Measurements from ENCODE around the gene GABPA. TPM values are rescaled to one million over a fixed set of nuclear protein-coding genes. Genes with fewer than 3 reads are reported as not detected.

The GABPA gene
- total and polyA plus RNA-seq, 2 of the 13 experiments (the other 11 are each of a cell fraction or from before 2014, with no cell fraction given), result 7.4 to 13.2 TPM

DNA sequence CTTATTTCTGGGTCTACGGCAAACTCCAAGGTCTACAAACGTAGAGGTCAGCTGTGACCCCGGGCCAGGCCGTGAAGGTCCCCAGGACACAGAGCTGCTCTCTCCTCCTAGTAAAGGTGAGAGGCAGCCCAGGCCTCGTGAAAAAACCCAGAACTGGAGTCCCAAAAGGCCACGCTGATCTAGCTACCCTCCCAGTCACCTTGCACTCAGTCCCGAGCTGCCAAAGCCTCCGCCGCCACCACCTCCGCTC lies 193 bp upstream of the GABPA start (continued):
- TF ChIP-seq CREM (IDR thresholded peaks at IDR 0.05) (no peak), CREM (CRISPR knock-in tag; IDR thresholded peaks at IDR 0.05) (no peak), ZNF589 (CRISPR knock-in tag; conservative IDR thresholded peaks at IDR 0.05) (0 out of 2 replicates have a peak, but pooled peaks have one; percentile 5), EED (CRISPR knock-in tag; IDR thresholded peaks at IDR 0.05) (peak; percentile 10; the same call in 1 of the 2 replicates), ARHGAP35 (CRISPR knock-in tag; IDR thresholded peaks at IDR 0.05; ENCODE audit: borderline replicate concordance) (0 out of 2 replicates have a peak, but pooled peaks have one; percentile 32), BORCS8-MEF2B (CRISPR knock-in tag; IDR thresholded peaks at IDR 0.05) (0 out of 2 replicates have a peak, but pooled peaks have one; percentile 9), NR1H2 (CRISPR knock-in tag; IDR thresholded peaks at IDR 0.05; ENCODE audit: borderline replicate concordance, low read depth) (no peak), ZNF891 (CRISPR knock-in tag; IDR thresholded peaks at IDR 0.05) (0 out of 2 replicates have a peak, but pooled peaks have one; percentile 28), ZNF709 (CRISPR knock-in tag; IDR thresholded peaks at IDR 0.05) (peak; percentile 36; the same call in 1 of the 2 replicates), ATF7-NPFF (CRISPR knock-in tag; IDR thresholded peaks at IDR 0.05; ENCODE audit: low read depth) (0 out of 2 replicates have a peak, but pooled peaks have one; percentile 60), FOSL2 (CRISPR knock-in tag; IDR thresholded peaks at IDR 0.05) (no peak), SYNCRIP (IDR thresholded peaks at IDR 0.05; ENCODE audit: insufficient read depth, low read depth, low read length) (no peak), MXD4 (CRISPR knock-in tag; IDR thresholded peaks at IDR 0.05) (no peak), TBX3 (IDR thresholded peaks at IDR 0.05; ENCODE audit: borderline replicate concordance) (no peak)
- TF ChIP-seq, protein P1, sequence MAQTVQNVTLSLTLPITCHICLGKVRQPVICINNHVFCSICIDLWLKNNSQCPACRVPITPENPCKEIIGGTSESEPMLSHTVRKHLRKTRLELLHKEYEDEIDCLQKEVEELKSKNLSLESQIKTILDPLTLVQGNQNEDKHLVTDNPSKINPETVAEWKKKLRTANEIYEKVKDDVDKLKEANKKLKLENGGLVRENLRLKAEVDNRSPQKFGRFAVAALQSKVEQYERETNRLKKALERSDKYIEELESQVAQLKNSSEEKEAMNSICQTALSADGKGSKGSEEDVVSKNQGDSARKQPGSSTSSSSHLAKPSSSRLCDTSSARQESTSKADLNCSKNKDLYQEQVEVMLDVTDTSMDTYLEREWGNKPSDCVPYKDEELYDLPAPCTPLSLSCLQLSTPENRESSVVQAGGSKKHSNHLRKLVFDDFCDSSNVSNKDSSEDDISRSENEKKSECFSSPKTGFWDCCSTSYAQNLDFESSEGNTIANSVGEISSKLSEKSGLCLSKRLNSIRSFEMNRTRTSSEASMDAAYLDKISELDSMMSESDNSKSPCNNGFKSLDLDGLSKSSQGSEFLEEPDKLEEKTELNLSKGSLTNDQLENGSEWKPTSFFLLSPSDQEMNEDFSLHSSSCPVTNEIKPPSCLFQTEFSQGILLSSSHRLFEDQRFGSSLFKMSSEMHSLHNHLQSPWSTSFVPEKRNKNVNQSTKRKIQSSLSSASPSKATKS (CRISPR knock-in tag; IDR thresholded peaks at IDR 0.05), result 0 out of 2 replicates have a peak, but pooled peaks have one; percentile 59
- TF ChIP-seq, protein P2, sequence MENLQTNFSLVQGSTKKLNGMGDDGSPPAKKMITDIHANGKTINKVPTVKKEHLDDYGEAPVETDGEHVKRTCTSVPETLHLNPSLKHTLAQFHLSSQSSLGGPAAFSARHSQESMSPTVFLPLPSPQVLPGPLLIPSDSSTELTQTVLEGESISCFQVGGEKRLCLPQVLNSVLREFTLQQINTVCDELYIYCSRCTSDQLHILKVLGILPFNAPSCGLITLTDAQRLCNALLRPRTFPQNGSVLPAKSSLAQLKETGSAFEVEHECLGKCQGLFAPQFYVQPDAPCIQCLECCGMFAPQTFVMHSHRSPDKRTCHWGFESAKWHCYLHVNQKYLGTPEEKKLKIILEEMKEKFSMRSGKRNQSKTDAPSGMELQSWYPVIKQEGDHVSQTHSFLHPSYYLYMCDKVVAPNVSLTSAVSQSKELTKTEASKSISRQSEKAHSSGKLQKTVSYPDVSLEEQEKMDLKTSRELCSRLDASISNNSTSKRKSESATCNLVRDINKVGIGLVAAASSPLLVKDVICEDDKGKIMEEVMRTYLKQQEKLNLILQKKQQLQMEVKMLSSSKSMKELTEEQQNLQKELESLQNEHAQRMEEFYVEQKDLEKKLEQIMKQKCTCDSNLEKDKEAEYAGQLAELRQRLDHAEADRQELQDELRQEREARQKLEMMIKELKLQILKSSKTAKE (CRISPR knock-in tag; IDR thresholded peaks at IDR 0.05; ENCODE audit: borderline replicate concordance), result no peak
- TF ChIP-seq, protein P3, sequence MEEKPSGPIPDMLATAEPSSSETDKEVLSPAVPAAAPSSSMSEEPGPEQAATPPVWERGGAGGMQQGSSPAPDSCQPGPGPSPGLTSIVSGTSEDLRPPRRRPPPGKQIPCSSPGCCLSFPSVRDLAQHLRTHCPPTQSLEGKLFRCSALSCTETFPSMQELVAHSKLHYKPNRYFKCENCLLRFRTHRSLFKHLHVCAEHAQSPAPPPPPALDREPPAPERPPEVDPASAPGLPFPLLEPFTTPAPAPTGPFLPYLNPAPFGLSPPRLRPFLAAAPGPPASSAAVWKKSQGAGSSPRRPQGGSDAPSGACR (CRISPR knock-in tag; IDR thresholded peaks at IDR 0.05), result no peak
- TF ChIP-seq, protein P4, sequence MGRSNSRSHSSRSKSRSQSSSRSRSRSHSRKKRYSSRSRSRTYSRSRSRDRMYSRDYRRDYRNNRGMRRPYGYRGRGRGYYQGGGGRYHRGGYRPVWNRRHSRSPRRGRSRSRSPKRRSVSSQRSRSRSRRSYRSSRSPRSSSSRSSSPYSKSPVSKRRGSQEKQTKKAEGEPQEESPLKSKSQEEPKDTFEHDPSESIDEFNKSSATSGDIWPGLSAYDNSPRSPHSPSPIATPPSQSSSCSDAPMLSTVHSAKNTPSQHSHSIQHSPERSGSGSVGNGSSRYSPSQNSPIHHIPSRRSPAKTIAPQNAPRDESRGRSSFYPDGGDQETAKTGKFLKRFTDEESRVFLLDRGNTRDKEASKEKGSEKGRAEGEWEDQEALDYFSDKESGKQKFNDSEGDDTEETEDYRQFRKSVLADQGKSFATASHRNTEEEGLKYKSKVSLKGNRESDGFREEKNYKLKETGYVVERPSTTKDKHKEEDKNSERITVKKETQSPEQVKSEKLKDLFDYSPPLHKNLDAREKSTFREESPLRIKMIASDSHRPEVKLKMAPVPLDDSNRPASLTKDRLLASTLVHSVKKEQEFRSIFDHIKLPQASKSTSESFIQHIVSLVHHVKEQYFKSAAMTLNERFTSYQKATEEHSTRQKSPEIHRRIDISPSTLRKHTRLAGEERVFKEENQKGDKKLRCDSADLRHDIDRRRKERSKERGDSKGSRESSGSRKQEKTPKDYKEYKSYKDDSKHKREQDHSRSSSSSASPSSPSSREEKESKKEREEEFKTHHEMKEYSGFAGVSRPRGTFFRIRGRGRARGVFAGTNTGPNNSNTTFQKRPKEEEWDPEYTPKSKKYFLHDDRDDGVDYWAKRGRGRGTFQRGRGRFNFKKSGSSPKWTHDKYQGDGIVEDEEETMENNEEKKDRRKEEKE (IDR thresholded peaks at IDR 0.05), result no peak
